NCI-H1417 treated with DMSO at 0.1 percent for 48 hours (cell line): ENCODE data around the gene HS1BP3.

Experiments
- DNase-seq: peaks from one replicate; lab custom pipeline; 2025; lab: John Stamatoyannopoulos, UW

The HS1BP3 gene

DNA sequence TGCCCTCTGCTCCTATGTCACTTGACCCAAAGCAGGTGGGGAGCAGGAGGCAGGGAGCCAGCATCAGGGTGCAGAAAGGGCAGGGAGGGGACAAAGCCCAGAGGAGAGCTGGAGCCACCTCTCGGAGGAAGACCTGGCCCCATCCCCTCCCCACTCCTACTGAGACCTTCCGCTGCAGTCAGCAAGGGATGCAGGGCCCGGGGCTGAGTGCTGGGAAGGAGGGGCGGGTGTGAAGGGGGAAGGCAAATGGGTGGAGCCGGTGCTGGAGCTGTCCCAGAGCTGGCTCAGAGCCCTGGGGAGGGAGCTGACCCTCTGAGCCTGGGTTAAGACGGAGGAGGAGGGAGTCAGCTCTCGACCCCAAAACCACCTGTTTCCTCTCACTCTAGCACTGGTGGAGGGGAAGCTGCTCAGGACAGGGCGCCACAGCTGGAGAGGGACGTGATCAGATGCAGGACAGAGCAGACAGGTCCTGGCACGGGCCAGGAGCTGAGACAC lies 33.8 kb downstream of the HS1BP3 start:
- DNase-seq = no peak

DNA sequence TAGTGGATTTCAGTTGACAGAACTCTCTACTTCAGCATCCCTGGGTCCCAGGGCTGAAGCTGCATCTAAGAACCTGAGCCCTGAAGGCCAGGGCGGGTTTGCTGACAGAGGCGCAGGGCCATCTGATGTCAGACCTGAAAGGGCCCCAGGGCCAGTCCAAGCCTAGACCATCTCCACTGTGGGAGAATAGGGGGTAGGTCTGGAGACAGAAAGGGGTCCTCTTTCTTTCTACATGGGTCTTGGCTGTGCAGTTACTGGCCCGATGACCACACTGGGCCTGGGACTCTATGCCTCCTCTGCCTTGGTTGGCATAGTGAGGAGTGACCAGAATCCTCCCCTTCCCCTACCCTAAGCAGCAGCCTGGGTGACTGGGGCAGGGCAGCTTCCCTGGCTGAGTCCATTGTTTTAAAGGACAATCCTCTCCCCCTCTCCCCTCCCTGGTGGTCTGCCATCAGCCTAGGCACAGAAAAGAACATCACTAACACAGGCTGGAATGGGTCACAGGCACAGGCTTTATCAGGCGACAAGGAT lies 34.5 kb downstream of the HS1BP3 start:
- no peak for DNase-seq

DNA sequence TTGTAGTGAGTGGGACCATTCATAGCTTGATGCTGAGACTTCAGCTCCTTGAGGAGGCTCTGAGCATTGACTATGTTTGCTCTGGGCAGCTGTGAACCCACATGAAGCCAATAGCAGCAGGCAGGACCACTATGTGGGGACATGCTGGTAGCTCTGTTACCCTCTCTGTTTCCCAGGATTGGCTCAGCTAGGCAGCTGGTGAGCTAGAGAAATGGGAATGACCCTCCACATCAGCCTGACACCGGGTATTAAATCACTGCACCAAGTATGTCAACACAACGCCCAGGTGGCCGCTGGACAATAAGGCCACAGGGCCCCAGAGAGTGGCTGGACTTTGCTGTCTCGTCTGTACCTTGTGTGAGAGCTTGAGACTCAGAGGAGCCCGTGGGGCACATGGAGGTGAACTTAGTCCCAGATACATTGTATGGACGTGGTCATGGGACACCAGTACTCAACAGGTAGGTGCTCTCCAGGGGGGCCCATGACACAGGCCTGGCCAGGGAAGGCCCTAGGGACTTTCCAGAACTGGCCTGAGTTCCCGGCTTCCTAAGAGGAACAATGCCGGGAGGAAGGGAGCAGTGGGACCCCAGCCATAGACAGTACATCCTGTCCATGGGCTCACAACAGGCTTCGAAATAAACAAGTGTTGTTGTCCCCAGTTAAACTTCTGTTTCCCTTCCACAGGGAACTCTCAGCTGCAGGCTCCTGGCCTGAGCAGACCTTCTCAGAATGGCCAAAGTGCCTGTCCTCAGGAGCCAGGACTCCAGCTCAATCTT lies 35.2 kb downstream of the HS1BP3 start:
- no peak for DNase-seq

DNA sequence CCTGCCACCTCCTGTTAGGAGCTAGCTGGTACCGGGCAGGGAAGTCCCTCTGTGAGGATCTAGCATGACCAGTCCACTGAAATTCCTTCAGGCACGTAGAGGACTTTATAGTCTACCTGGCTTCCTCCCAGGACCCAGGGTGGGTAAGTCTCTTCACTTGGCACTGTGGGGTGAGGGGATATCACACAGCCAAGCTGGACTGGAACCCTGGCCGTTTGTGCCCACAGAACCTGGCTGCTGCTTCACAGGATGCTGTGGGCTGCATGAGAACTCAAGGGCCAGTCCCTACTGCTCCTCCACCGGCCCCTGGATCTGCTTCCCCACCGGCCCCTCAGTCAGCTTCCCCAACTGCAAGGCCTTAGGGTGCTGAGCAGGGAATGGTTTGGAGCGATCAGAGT lies 35.8 kb downstream of the HS1BP3 start:
- DNase-seq = no peak

DNA sequence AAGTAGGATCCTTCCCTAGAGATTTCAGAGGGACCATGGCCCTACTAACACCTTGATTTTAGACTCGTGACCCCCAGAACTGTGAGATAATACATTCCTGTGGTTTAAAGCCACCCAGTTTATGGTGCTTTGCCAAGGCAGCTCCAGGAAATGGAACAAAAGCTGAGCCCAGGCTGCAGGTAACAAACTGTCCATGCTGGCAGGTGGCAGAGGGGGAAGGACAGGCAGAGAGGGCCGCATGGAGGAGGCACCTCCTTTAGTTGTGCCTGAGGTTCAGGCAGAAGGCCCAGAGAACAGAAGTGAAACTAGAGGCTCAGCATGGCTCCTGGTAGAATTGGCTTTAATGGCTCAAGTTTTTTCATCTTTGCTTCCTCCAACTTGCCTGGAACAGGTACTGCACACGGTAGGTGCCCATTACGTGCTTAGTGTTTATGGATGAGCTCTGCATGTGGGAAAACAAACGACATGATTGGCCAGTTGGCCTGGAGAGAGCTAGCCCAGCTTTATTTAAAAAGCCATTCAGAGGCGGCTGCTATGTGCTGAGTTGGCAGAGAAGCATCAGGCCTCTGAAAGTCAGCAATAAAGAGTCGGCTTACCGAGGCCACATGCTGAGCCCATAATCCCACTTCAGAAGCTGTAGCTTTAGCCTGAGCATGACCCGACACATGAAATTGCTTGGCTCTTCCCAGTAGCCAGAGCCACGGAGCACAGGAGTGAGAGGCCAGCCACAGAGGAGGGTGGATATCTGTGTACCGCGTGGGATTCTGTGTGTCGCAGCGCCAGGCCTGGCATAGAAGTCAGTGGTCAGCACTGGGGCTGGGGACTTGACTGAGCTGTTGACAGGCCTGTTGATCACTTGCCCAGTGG lies 36.5 kb downstream of the HS1BP3 start:
- no peak for DNase-seq

DNA sequence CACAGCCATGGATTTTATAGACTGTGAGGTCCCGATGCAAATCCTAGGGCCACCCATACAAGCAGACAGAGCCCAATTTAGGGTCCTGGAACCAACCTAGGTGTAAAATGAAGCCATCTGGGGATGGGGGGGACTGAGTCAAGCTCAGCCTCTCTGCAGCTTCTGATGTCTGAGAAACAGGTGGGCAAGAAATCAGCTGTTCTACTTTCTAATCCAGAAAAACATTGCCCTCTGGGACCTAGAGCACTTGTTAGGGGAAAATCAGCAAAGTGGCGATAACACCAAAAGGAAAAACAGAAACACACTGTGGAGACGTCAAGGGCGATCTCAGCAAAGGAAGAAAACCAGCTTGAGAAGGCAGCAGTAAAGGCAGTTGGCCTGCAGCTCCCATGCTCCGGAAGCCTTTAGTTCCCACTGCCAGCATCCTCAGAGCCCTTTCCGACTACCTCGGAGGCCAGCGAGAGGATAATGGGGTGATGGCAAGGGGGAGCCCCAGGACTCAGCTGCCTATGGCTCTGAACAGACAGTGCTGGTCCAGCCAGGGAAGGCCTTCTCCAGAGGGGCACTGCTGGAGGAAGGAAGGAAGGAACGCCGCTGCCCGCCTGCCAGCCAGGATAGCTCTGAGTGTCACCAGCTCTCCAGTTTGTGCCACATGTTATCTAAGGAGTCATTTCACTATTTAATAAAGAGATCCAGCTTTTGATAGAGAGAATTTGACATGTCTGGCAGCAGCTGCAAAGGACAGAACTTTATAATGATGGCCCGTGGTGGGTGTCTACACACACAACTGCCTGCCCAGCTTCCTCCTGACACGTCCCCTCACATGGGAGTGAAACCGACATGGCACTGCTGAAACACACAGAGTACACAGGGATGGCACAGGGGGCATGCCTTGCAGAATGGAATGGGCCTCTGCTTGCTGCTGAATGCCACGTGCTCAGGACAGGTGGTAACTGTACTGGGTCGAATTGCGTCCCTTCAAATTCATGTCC lies 37.7 kb downstream of the HS1BP3 start:
- no peak for DNase-seq

DNA sequence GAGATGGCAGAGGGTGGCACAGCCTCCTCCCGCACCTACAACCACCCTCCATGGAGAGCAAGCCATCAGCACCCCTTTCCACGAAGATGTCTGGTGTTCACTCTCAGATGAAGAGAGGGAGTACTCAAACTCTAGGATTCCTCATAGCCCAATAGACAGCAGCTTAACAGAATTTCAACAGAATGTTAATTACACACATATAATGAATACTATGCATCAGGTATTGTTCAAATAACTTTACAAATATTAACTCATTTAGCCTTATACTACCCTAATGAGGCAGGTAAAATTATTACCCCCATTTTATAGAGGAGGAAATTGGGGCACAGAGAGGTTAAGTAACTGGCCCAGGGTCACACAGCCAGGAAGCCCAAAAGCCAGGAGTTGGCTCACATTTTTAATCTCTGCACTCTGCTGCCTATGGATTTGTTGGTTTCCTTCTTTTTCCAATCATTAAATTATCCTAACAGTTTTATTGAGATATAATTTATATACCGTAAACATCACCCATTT lies 39.0 kb downstream of the HS1BP3 start:
- DNase-seq = no peak

DNA sequence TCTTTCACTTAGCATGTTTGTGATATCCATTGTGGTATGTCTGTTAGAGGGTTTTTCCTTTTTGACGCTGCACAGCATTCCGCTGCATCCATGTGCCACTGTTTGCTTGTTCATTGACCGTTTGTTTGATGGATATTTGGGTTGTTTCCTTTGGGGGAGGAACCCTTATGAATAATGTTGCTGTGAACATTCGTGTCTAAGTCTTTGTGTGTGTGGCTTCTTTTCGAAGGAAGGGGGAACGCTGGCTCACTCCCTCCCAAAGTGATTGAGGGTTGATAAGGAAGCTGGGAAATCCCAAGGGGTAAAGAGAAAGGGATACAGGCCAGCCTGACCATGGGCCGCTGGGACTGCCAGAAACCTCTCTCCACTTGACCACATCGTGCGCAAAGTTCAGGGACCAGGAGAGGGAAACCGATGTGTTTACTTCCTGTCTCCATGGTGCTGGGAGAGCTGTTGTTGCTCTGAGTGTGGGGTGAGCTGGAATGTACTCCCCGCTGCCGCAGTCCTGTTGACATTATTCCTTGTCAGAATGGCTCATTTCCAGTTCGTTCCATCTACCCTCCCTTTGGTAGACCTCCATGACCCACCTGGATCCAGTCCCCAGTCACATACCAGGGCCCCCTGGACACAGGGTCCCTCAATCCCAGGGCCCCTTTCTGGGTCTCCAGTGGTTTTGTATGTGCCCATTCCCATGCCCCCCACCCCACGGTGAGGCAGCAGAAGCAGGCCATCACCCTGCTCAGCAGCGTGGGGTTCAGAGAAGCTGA lies 39.6 kb downstream of the HS1BP3 start:
- no peak for DNase-seq

DNA sequence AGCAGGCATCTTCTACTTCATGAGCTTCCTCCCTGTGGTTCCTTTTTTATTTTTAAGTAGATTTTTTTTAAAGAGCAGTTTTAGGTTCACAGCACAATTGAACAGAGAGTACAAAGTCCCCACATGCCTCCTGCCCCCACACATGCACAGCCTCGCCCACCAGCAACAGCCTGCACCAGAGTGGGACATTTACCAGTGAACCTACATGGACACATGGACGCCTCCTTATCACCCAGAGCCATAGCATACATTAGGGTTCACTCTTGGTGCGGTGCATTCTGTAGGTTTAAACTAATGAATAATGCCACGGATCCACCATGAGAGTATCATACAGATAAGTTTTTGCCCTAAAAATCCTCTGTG lies 40.9 kb downstream of the HS1BP3 start:
- no peak for DNase-seq

DNA sequence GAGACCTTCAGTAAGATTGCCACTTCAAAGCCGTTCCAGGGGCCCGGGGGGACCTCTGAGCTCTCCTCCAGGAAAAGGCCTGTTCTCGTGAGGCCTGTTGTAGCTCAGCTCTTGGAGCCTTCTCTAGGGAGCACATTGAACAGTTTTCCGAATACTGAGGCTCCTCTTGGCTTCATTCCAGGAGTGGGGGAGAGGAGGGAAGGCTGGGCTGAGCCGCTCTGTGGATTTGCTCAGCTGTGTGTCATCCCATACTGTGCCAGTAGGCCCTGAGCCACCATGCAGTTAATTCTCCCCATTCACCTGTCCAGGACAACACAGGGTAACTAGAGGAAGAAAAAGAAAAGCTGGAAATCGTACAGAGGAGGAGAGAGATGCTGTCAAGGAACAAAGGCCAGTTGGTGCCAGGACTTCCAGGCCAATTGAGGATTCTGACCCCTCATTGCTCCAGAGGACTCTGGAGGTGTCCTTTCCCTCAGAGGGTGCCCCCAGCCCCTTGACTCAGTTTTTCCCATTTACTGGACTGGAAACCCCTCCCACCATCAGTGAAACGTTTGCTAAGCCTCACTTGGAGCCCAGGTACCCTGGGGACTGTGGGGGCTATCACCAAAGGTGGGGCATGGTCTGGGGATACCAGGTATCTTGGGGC lies 41.4 kb downstream of the HS1BP3 start:
- no peak for DNase-seq

DNA sequence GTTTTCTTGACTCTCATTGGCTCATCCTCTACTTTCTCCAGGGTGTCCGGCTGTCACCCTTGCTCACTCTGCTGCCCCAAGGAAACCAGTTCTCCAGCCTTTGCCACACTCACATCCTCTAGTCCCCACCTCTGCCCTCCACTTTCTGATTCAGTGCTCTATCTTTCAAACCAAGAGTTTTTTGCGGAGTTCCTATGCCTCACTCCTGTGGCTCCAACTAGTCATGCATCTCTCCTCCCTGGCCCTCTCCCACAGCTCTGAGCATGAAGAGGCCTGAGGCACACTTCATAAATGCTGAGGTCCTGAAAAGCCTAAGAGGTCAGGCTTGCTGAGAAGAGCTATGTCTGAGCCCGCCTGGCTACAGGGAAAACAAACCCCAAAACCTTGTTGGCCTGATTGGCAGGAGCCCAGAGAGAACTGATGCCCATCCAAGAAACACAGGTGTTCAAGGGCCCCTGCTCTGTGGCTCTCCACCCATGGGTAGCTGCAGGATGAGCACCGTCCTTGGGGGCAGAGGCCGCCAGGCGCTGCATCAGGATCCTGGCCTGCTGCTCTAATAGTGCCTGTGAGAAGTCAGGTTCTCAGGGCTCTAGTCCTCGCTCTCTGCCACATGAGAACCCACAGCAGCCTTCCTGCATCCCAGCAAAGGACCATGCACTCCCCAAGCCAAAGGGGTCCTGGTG lies 42.1 kb downstream of the HS1BP3 start:
- DNase-seq = no peak

DNA sequence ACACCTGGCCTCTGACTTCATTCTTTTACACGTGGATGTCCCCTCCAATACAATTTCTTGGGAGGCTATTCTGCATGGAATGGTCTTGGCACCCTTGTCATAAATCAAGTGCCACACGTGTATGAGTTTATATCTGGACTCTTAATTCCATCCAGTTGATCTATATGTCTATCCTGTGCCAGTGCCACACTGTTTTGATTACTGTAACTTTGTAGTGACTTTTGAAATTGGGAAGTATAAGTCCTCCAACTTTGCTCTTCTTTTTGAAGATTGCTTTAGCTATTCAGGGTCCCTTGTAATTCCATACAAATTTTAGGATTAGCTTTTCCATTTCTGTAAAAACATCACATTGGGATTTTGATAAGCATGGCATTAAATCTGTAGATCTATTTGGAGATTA lies 43.5 kb downstream of the HS1BP3 start:
- no peak for DNase-seq

DNA sequence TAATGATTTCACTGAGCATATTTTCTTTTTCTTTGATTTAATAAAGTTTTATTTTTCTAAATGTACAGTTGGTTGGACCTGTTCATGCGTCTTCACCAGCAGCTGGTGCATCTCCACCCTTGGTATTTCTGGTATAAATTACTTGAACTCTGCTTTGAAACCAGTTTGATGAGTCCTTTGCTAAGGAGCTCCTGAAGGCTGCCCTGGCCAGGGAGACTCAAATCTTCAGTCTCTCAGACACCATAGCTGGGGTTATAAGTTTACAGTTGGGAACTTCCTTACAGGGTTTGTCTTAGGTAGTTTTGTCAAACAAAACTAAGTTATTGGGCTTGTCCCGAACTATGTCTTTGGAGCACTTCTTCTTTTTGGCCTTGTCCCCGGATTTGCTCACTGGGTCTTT lies 44.7 kb downstream of the HS1BP3 start:
- no peak for DNase-seq

DNA sequence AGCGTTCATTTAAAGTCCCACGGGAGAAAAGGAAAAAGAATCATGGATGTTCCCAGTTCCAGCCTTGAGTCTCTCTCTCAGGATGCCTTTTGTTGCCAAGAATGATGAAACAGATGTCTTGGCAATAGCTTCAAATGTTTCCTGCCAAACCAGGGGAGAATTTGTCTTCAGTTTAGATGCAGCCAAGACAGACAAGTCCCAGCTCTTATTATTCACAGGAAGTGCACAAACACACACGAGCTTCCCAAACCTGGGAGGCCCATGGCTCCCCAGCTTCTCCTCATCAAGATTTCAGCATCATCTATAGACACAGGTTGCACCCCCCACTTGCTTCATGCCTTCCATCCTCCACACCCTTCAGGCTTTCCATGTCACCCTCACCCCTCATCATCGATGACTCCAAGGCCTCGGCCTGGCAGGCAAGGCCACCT lies 45.9 kb downstream of the HS1BP3 start:
- DNase-seq = no peak

DNA sequence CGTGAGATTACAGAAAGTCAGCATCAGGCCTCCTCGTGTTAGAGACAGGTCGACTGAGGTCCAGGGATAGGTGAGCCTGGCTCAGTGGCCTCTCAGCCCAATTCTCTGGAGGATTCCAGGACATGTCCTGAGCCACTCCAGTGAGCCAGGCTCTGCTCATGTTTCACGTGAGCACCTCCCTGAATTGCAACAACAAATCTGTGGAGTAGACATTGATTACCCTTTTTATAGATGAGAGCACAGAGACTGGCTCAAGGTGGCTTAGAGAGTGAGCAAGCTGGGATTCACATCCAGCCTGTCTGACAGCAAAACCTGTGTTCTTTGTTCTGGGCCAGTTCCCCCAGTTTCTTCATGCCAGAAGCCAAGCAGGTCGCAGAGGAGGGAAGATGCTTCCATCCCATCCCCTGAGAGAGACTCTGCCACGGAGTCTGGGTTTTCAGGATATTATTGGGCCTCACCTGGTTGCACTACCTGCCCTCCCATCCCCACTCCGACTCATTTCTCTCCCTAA lies 46.4 kb downstream of the HS1BP3 start:
- no peak for DNase-seq

DNA sequence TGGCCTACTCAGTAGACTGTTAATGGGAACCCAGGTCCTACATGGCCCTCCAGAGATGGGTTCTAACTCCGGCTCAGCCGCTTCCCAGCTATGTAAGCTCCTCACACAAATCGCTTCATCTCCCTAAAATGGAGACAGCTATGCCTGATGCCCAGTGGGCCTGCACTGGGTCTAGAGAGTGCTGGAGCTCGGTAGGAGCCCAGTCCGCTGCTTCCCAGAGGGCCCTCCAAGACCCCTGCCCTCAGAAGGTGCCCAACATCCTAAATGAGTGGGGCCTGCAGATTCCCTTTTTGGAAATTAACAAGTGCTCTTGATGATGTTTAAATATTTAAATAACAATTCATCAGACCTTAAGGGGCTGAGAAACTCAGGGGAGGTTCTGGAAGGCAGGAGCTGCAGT lies 47.1 kb downstream of the HS1BP3 start:
- DNase-seq = no peak

DNA sequence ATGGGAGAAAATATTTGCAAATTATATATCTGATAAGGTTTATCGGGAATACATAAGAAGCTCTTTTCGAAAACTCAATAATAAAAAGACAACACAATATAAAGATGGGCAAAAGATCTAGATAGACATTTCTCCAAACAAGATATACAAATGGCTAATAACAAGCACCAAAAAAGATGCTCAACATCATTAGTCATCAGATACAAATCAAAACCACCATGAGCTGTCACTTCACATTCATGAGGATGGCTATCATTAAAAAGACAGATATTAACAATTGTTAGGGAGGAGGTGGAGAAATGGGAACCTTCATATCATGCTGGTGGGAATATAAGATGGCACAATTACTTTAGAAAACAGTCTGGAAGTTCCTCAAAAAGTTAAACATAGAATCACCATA lies 48.1 kb downstream of the HS1BP3 start:
- DNase-seq = no peak

DNA sequence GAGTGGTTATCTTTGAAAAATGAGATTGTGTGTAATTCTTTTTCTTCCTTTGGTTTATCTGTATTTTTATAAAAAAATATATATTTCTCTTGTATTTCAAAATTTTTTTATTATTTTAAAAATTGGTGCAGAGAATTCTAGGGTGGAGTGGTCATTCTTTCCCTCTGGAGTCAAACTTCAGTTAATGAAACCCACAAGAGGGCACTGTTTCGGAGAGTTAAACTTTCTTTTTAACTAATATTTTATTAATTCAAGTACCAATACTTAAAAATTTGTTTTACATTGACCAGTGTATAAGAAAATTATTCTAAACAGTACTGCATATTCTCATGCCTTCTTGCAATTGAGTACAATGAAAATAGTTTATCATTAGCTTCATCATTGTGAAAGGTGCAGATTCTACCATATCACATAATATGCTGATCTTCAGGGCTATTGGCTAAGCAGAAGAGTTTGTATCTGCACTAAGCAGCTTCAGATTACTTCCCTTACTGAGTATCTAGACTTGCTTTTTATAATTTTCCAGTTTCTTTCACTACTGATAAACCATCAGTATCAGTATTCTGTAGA lies 50.1 kb downstream of the HS1BP3 start:
- no peak for DNase-seq

DNA sequence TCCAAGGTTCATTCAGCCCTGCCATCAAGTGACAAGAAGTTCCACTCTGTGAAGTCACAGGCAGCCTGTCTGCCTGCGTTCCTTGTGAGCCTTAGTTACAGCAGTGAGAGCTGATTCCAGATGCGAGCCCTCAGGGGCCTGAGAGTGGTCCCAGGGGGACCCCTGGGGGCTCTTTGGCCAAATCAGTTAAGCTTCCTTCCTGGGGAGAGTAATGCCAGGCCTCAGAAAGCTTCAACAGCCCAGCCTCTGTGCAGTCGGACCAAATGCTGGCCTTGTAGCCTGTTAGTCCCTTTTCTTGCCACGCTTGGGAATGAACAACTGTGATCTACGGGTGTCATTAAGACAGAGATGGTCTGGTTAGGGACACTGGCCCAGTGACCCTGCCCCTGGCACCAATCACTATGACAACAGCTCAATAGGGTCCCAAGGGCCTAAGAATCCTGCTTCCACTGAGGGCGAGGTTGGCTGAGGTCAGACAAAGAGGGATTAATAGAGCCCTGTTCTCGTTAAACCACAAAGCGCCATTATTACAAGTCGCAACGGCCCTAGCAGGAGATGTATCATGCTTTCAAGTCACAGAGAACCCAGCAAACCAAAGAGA lies 50.9 kb downstream of the HS1BP3 start:
- DNase-seq = no peak
